NCI-H1930 (cell line): ENCODE results near the gene USP20.

Experiments
- DNase-seq, 2 experiments: peaks; one replicate each; lab custom pipeline; 2025; lab: John Stamatoyannopoulos, UW

Gene USP20

DNA sequence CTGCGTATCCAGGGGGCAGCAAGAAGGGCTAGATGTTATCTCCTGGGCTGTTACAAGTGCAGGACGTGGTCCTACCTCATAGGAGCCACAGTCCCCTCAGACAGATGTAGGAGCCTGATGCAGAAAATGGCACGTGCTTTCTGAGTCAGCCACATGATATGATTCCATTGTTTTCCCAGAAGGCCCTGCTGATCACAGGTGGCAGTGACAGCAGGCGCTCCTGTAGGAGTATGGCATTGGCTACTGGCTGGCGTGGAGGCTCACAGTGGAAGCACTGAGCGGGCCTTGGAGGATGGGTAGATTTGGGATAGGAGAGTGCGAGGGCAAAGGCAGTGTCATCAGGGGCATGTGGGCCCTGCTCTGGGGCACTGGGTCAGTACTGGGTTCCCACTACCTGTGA lies 21.9 kb downstream of the USP20 start:
- no peak for DNase-seq

DNA sequence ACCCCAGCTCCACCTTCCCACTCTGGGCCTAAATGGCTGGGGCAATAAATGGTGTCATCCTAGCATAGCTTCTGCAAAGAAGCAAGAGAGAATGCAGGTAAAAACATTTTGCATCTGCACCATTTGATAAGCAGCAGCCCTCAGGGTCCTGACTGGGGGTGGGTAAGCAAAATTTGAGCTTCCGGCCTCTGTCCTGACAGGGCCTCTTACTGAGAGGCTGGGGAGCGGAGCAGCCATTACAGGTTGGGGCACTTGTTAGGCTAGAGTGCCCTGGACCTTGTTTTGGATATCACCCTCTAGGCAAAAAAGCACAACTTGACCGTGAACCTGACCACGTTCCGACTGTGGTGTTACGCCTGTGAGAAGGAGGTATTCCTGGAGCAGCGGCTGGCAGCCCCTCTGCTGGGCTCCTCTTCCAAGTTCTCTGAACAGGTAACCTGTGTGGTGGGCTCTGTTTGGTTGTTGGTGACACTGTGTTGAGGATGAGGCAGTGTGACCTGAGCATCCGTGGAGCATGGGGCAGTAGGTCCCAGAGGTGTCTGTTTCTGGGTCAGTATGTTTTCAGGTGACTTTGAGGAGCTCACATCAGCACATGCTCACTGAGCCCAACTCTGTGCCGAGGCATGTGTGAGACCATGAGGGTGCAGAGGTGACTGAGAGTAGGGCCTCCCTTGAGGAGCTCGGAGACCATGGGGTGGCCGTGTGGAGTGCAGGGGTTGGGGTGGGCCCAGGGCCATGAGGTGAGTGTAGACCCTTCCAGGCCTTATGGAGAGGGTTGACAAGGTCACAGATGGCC lies 23.1 kb downstream of the USP20 start:
- no peak for DNase-seq

DNA sequence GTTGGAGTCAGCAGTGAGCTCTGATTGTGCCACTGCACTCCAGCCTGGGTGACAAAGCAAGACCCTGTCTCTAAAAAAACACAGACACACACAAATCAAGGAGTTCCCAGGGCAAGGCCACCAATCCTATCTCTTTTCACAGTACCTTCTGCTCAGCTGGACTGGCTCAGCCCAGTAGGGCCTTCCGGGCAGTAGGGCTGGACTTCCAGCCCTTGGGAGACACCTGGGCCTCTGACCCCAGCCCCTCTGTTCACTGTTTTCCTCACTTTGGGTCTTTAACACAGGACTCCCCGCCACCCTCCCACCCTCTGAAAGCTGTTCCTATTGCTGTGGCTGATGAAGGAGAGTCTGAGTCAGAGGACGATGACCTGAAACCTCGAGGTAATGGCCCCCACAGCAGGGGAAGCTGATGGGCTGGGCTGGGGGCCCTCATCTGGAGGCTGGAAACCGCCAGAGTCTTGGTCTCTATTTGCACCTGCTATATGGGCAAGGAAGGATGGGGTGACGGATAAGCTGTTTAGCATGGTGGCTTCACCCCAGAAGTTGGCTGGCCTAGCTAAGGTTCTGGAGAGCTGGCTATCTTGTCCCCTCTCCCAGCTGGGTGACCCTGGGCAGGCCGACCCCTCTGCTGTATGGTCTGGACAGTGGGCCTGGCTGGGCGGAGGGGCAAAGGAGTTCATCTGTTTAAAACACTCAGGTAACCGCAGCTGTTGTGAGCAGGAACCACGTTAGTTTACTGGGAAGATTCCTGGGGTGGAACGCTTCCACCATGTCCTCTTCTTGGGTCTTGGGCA lies 25.6 kb downstream of the USP20 start:
- DNase-seq, result no peak

DNA sequence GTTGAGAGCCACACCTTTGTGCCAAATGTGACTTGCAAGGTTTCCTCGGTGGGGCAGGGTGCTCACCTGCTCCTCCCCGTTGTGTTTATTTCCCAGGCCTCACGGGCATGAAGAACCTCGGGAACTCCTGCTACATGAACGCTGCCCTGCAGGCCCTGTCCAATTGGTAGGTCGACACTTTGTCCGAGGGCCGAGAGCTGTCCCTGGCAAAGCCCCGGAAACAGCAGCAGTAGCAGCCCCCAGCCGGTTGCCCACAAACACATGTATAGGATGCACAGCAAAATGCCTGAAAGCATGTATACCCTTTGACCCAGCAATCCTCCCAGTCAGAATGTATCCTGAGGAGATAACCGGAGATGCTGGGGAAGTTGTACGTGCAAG lies 26.2 kb downstream of the USP20 start:
- DNase-seq, result no peak

DNA sequence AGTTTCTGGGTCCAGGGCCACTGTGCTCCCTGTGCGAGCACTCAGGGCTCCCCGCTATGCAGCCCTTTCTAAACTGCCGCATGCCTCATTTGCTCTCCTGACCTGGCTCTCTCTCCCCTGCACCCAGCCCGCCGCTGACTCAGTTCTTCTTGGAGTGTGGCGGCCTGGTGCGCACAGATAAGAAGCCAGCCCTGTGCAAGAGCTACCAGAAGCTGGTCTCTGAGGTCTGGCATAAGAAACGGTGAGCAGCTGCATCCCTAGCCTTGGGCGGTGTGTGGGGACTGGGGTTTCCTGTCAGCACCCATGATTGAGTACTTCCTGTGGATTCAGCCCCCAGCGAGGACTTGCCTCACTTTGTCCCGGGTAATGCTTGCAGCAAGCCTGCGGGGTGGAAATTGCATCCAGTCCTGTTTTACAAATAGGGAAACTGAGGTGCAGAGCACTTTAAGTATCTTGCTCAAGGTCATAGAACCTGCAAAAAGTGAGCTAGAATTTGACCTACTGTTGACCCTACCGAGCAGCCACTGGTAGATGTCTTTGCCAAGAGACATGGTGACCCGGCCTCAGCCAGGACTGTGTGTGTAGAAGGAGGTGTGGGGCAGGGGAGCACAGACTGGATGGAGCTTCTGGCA lies 27.9 kb downstream of the USP20 start:
- no peak for DNase-seq

DNA sequence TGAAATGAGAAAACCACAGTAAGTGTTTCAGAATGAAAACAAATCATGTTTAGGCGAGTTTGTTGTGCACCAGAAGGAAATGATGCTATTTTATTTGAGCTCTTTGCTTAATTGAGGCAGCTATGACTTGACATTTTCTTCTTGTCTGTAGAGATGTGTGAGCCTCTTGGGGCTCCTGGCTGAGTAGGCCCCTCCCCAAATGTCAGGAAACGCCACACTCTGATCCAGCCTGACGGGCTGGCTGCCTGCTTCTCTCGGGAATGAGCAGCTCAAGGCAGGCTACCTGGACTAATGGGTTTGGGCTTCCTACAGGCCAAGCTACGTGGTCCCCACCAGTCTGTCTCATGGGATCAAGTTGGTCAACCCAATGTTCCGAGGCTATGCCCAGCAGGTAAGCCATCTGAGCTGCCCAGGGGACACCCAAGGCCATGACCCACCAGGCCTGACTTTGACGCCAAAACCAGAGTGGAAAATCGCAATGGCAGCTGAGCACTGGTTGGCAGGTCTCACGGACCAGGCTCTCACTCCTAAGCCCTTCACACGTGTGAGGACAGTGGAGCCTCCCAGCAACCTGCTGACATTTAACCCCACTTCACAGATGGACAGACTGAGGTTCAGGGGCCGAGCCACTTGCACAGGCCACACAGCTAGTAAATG lies 29.9 kb downstream of the USP20 start:
- DNase-seq, result no peak

DNA sequence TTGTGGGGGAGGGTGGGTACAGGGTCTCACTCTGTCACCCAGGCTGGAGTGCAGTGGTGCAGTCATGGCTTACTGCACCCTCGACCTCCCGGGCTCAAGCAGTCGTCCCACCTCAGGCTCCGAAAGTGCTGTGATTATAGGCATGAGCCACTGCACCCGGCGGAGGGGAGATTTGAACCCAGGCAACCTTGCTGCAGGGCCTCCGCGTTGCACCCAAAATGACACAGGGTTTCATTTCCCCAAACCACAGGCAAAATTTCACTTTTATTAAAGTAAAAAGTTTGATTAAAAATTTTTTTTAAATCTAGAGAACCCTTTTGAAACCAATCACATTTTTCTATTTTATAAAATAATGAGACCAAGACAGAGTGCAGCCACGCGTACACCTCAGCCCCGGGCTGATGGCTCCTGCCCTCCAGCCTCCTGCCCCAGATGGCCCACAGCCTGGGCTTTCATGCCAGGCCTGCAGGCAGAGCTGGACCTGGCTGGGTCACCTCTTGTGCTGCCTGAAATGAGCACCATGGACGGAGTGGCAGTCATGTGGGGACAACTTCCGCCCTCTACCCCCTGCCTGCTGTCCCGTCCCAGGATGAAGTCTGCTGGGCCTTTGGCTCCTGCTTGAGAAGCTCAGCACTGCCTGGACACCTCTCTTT lies 30.5 kb downstream of the USP20 start:
- DNase-seq, result no peak

DNA sequence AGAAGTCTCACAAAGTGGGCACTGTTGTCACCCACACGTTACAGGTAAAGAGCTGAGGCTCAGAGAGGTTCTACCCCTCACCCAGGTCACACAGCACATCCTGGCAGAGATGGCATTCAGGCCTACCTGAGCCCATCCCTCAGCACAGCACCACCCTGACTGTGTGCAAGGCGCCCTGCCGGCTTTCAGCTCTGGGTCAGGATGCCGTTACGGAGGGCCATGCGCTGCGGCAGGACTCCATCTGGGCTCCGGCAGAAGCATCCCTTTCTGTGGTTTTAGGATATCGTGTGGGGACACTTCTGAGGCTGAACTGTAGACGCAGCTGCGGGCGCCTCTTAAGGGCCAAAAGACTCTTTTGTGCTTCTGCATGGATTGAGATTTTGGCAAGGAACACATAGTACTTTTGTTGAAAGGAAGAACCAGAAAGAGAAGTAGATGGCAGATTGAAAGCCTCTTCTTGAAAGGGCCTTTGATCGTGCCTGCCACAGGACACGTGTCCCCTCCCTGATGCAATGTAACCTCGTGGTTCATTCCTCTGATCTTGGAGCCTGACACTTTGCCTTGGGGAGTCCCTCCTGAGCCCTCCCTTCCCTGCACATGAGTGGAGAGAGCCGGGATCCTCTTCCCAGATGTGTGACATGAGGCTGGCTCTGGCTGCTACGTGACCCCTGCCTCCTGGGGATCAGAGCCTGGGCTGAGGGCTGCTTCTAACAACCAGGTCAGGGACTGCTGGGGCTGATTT lies 31.3 kb downstream of the USP20 start:
- no peak for DNase-seq

DNA sequence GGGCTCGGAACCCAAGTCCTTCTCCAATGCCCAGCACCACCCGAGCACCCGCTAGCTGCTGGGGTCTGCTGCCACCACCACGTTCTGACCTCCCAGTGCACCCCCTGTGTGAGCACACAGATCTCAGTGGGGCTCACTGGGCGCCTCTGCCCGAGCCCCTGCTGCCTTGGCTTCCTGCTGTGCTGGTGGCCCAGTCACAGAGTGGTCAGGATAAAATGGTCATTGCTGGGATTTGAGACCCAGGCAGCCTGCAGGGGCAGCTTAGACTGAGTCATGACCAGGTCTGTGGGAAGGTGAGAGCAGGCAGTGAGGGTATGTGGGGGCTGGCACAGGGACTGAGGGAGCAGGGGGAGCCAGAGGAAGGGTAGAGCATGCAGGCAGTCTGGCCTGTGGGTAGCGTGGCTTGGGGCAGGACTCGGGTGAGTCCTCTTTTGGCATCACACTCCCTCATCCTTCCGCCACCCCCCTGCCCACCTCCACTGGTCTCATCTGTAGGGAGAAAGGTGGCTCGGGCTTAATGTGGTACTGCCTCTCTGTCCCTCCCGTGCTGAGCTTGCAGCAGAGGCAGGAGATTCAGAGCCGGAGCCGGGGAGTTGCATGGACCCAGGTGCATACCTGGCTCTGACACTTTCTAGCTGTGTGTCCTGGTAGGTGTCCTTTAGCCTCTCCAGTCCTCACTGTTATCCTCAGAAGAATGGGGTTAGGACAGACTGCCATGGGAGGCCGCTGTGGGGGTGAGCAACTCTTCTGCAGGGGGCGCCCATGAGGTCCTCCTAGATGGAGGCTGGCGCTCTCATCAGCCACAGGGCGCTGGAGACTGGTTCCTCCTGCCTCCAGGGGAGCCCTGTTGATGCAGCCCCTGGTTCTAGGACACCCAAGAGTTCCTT lies 32.1 kb downstream of the USP20 start:
- no peak for DNase-seq

DNA sequence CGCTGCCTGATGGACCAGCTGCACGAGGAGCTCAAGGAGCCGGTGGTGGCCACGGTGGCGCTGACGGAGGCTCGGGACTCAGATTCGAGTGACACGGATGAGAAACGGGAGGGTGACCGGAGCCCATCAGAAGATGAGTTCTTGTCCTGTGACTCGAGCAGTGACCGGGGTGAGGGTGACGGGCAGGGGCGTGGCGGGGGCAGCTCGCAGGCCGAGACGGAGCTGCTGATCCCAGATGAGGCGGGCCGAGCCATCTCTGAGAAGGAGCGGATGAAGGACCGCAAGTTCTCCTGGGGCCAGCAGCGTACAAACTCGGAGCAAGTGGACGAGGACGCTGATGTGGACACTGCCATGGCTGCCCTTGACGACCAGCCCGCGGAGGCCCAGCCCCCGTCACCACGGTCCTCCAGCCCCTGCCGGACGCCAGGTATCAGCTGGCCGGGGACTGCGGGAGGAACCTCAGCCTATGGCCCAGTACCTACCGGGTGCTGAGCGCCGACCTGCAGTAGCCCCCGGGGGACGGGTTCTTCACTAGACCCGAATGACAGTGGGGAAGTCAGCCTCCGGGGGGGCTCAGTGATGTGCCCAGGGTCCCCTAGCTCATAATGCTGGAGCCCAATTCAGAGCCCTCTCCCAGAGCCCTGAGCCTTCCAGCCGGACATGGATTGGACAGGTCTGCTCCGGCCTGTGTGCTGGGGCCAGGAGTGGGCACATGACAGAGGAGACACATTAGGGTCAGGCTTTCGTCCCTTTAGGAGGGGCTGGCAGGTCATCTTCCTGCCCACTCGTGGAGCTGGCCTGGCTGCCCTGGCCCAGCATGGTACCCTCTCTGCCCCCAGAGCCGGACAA lies 33.0 kb downstream of the USP20 start:
- no peak for DNase-seq

DNA sequence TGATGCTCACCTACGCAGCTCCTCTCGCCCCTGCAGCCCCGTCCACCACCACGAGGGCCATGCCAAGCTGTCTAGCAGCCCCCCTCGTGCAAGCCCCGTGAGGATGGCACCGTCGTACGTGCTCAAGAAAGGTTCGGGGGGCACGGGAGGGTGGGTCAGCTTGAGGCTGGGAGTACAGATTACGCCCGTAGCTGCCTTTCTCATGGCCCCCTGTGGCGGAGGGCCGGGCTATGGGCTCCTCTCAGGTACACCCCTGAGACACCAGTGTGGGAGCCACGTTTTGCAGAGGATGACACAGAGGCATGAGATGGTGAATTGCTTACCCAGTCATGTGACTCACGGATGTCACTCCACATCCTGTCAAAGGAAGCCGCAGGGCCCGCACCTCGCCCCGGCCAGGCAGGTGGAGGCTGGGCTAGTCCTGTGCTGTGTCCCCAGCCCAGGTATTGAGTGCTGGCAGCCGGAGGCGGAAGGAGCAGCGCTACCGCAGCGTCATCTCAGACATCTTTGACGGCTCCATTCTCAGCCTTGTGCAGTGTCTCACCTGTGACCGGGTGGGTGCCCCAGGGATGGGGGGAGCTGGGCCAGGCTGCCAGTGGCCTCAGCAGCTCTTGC lies 33.7 kb downstream of the USP20 start:
- DNase-seq, result no peak

DNA sequence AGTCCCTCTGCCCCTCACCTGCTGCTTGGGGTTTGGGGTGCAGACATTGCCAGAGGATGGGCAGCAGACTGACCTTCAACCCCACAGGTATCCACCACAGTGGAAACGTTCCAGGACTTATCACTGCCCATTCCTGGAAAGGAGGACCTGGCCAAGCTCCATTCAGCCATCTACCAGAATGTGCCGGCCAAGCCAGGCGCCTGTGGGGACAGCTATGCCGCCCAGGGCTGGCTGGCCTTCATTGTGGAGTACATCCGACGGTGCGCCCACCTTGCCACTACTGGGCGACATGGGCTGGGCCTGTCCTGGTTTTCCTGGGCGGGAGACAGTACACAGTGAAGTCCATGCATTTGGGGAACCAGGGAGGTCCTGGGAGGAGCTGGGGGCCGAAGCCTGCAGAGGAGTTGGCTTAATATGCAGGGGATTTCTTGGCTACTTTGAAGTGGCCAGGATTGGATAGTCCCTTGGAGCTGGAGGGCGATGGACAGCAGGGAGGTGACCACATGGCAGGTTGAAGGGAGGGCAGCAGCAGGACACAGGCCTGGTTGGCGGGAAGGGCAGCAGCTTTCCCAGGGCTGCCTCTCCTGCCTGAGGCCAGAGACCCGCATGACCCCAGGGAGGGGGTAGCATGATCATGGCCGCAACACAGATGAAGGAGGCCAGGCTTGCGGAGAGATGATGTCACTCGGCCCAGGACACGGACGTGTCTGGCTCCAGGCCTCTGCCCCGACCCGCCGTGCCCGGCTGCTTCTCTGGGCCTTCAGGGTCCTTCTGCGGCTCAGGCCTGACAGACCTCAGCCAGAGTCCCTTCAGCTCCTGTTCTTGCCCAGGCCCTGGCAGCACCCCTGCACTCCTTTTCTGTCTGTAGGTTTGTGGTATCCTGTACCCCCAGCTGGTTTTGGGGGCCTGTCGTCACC lies 34.6 kb downstream of the USP20 start:
- no peak for DNase-seq

DNA sequence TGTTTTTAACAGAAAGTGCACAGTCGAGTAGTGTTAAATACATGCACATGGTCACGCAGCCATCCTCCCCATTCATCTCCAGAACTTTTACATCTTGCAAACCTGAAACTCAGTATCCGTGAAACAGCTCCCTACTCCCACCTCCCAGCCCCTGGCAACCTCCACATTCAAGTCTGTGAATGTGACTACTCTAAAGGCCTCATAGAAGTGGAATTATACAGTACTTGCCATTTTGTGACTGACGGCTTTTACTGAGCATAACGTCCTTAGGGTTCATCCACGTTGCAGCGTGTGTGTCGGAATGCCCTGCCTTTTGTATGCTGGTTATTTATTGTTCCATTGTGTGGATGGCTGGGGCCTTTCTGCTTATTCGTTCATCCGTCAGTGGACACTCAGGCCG lies 35.8 kb downstream of the USP20 start:
- DNase-seq, result no peak

DNA sequence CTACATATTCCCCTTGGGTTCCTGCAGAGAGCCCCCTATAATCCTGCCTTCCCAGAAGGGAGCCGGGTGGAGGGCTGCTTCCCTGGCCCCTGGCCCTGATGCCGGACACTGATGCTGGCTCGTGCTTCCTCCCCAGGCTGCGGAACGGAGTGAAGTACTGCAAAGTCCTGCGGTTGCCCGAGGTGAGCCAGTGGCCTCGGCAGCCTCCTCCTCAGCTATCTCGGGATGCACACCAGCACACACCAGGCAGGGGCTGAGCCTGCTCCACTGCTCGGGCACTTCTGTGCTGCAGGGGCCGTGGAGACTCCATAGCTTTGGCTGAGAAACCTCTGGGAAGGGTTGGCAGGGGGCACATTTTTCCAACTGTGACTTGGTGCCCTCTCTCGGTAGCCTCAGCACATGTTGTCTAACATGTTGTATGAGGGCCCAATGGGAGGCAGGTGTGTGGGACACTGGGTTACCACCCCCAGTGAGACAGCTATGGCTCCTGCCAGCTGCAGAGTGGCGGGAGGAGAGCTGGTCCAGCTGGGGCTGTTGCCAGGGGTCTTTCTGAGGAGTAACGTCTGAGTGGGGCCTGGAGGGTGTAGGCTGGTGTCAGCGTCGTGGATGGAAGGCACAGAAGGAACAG lies 38.4 kb downstream of the USP20 start:
- no peak for DNase-seq

DNA sequence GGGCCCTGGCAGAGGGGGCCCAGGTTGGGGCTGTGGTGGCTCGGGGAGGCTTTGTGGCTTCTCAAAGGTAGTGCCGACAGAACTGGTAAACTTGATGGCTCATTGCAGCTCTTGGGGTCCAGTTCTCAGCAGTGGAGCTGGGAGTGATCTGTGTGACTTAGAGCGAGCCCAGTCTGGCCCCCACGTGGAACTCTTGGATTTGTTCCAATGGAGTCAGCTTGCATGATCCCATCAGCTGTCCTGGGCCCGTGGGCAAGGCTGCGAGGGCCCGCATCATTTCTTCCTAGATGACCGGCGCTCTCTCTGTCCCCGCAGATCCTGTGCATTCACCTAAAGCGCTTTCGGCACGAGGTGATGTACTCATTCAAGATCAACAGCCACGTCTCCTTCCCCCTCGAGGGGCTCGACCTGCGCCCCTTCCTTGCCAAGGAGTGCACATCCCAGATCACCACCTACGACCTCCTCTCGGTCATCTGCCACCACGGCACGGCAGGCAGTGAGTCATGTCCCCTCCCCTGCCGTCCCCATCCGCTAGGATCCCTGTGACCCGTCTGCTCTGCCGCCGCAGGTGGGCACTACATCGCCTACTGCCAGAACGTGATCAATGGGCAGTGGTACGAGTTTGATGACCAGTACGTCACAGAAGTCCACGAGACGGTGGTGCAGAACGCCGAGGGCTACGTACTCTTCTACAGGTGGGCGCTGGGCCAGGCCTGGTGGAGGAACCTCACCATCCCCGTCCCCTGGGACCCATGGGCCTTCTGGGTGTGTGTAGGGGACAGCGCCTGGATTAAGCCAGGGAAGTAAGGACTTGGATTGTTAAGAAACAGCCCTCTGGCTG lies 39.2 kb downstream of the USP20 start:
- DNase-seq, result no peak

DNA sequence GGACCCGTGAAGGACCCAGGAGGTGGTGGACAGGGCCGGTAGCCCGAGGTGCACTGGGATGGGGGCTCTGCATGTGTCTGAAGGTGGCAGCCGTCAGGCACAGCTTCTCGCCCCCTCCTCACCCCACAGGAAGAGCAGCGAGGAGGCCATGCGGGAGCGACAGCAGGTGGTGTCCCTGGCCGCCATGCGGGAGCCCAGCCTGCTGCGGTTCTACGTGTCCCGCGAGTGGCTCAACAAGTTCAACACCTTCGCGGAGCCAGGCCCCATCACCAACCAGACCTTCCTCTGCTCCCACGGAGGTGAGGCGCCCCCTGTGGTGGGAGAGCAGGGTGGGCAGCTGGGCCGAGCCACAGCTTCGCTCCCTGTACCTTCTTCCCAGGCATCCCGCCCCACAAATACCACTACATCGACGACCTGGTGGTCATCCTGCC lies 39.9 kb downstream of the USP20 start:
- no peak for DNase-seq
